Astrocyte (in vitro differentiated cells and primary cell): ENCODE results near the gene CCDC136. TPM values are rescaled to one million over a fixed set of nuclear protein-coding genes. Genes with fewer than 3 reads are reported as not detected.

Experiments
- DNase-seq: peaks from one replicate; pipeline ENCODE4 v3.0.0-alpha.2; 2010; ENCODE audit warnings: low read depth
- FAIRE-seq: peaks from 2 replicates; lab custom pipeline; 2011; peaks lifted over from hg19 to GRCh38; lab: Jason Lieb, UNC
- H2AFZ ChIP-seq: 2 replicates; pipeline ENCODE4 v1.6.0; 2012; ENCODE audit warnings: low read depth, low read length, inconsistent platforms
- H3K27ac ChIP-seq: 2 replicates; pipeline ENCODE4 v1.5.1; 2011; ENCODE audit warnings: low read depth, low read length, inconsistent platforms
- H3K27me3 ChIP-seq: 2 replicates; pipeline ENCODE4 v1.6.0; 2011; ENCODE audit warnings: low read length, inconsistent platforms; ENCODE audit not compliant: insufficient read depth
- H3K36me3 ChIP-seq: 2 replicates; pipeline ENCODE4 v1.5.1; 2011; ENCODE audit warnings: low read length, inconsistent platforms; ENCODE audit not compliant: insufficient read depth
- H3K4me1 ChIP-seq: 2 replicates; pipeline ENCODE4 v1.5.1; 2011; ENCODE audit warnings: low read length, inconsistent platforms; ENCODE audit not compliant: insufficient read depth
- H3K4me2 ChIP-seq: 2 replicates; pipeline ENCODE4 v1.6.0; 2012; ENCODE audit warnings: low read length, inconsistent platforms
- H3K4me3 ChIP-seq: 2 replicates; pipeline ENCODE4 v1.5.1; 2011; ENCODE audit warnings: low read depth, mild to moderate bottlenecking, low read length, inconsistent platforms; ENCODE audit not compliant: insufficient read depth
- H3K79me2 ChIP-seq: 2 replicates; pipeline ENCODE4 v1.6.0; 2012; ENCODE audit warnings: mild to moderate bottlenecking, low read length, inconsistent platforms; ENCODE audit not compliant: insufficient read depth
- H3K9ac ChIP-seq: 2 replicates; pipeline ENCODE4 v1.6.0; 2012; ENCODE audit warnings: mild to moderate bottlenecking, low read length, inconsistent platforms
- H3K9me3 ChIP-seq: 2 replicates; pipeline ENCODE4 v1.5.1; 2012; ENCODE audit warnings: low read depth, mild to moderate bottlenecking, low read length, inconsistent platforms; ENCODE audit not compliant: insufficient read depth
- H4K20me1 ChIP-seq: 2 replicates; pipeline ENCODE4 v1.6.0; 2012; ENCODE audit warnings: low read length, inconsistent platforms; ENCODE audit not compliant: insufficient read depth
- H3K27ac Mint-ChIP-seq: one replicate; pipeline ENCODE4 v1.8.0; 2021; ENCODE audit warnings: mild to moderate bottlenecking, mixed read lengths; ENCODE audit not compliant: unreplicated experiment
- H3K27me3 Mint-ChIP-seq: one replicate; pipeline ENCODE4 v1.8.0; 2021; ENCODE audit warnings: low read depth, mixed read lengths; ENCODE audit not compliant: unreplicated experiment
- H3K36me3 Mint-ChIP-seq: one replicate; pipeline ENCODE4 v1.8.0; 2021; ENCODE audit warnings: low read depth, mixed read lengths; ENCODE audit not compliant: unreplicated experiment
- H3K4me1 Mint-ChIP-seq: one replicate; pipeline ENCODE4 v1.8.0; 2021; ENCODE audit warnings: low read depth, mixed read lengths; ENCODE audit not compliant: unreplicated experiment
- H3K4me3 Mint-ChIP-seq: one replicate; pipeline ENCODE4 v1.8.0; 2021; ENCODE audit warnings: mild to moderate bottlenecking, moderate library complexity, mixed read lengths; ENCODE audit not compliant: unreplicated experiment
- H3K9me3 Mint-ChIP-seq: one replicate; pipeline ENCODE4 v1.8.0; 2021; ENCODE audit warnings: mild to moderate bottlenecking, mixed read lengths; ENCODE audit not compliant: unreplicated experiment
- EZH2 ChIP-seq: IDR thresholded peaks from 2 replicates; pipeline ENCODE4 v1.6.1; 2012; ENCODE audit warnings: mild to moderate bottlenecking, low read length, inconsistent platforms; ENCODE audit not compliant: insufficient read depth
- total RNA-seq: library from RNA; stranded (reverse); gene quantifications from 2 replicates; pipeline ENCODE4 v1.2.1, GENCODE V29; 2021
- TF ChIP-seq, protein P1 (sequence below): IDR thresholded peaks from 2 replicates; pipeline ENCODE4 v1.5.1; 2011; ENCODE audit warnings: low read depth, mild to moderate bottlenecking, inconsistent platforms, low read length, moderate library complexity; ENCODE audit not compliant: insufficient read depth

The CCDC136 gene
- total RNA-seq, 1 donor from 2014 or later, result 14.9 TPM

DNA sequence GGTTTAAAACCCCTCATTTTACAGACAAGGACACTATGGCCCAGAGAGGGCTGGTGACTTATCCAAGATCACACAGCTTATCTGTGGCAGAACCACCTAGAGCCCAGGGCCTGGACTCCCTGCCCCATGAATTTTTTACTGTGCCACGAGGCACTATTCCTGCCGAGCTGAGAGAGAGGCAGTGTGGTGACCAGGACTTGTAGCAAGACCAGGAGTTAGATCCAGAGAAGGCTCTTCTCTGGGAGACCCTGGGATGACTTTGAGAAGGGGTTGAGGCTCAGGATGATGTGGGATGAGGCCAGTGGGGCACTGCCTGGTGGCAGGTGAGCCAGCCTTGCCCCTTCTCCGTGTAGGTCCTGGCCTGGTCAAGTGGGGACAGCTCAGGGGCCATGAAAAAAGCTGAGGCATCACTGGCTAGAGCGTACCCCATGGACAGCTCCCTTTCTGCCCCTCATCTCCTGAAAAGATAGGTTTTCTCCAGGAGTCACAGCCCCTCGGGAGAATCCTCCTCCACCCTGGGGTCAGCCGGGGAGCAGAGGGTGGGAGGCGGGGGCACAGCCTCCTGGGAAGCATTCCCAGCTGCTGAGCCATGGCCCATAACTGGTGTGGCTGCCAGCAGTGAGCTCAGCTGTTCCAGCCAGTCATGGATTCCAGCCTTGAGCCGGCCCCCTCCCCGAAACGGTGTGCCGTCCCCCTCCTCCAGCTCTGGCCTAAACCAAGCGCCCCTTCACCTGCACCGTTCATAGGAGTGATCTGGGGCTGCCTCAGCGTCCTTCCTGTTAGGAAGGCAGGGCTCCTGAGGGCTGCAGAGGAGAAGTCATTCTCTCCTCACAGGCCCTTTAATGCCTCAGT lies 44.2 kb downstream of the CCDC136 start:
- no peaks in the 10 kb centered on the region for H3K9me3 Mint-ChIP-seq
- H3K27ac Mint-ChIP-seq, result peak overlapping the region; percentile 58

GRCh38 chr7:128836729-128837348 lies 45.1 kb downstream of the CCDC136 start:
- no peaks in the 10 kb centered on the region for H3K9me3 Mint-ChIP-seq
- DNase-seq (no peak), FAIRE-seq (no peak)
- Histone ChIP-seq H3K27ac (peak overlapping the region; percentile 73), H4K20me1 (peaks cover 96% of the 10 kb centered on the region), H3K4me3 (no peak overlapping the region), H3K9me3 (no peaks in the 10 kb centered on the region), H3K79me2 (peaks cover 81% of the 10 kb centered on the region), H3K9ac (peak overlapping the region; percentile 73), H3K4me2 (peak overlapping the region; percentile 65), H3K27me3 (no peaks in the 10 kb centered on the region), H3K4me1 (peaks cover 52% of the 10 kb centered on the region), H3K36me3 (peaks cover 46% of the 10 kb centered on the region), H2AFZ (no peak overlapping the region)
- TF ChIP-seq, protein P1, sequence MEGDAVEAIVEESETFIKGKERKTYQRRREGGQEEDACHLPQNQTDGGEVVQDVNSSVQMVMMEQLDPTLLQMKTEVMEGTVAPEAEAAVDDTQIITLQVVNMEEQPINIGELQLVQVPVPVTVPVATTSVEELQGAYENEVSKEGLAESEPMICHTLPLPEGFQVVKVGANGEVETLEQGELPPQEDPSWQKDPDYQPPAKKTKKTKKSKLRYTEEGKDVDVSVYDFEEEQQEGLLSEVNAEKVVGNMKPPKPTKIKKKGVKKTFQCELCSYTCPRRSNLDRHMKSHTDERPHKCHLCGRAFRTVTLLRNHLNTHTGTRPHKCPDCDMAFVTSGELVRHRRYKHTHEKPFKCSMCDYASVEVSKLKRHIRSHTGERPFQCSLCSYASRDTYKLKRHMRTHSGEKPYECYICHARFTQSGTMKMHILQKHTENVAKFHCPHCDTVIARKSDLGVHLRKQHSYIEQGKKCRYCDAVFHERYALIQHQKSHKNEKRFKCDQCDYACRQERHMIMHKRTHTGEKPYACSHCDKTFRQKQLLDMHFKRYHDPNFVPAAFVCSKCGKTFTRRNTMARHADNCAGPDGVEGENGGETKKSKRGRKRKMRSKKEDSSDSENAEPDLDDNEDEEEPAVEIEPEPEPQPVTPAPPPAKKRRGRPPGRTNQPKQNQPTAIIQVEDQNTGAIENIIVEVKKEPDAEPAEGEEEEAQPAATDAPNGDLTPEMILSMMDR, result no peak
- no peak for TF ChIP-seq EZH2
- H3K27ac Mint-ChIP-seq, result peak overlapping the region; percentile 69
- no peaks in the 10 kb centered on the region for H3K27me3 Mint-ChIP-seq
- H3K4me1 Mint-ChIP-seq, result peaks cover 13% of the 10 kb centered on the region
- H3K4me3 Mint-ChIP-seq, result no peak overlapping the region
- peaks cover 20% of the 10 kb centered on the region for H3K36me3 Mint-ChIP-seq

More for the DNA sequence above, 44.2 kb downstream of the CCDC136 start:
- TF ChIP-seq, protein P1, result no peak
- TF ChIP-seq EZH2, result no peak
- H3K4me1 Mint-ChIP-seq, result peaks cover 13% of the 10 kb centered on the region
- Histone ChIP-seq H3K4me3 (no peak overlapping the region), H3K4me2 (peak overlapping the region; percentile 65), H3K36me3 (peaks cover 38% of the 10 kb centered on the region), H2AFZ (peak overlapping the region; percentile 31), H3K9me3 (no peaks in the 10 kb centered on the region), H3K27ac (peak overlapping the region; percentile 73), H4K20me1 (peaks cover 96% of the 10 kb centered on the region), H3K79me2 (peaks cover 90% of the 10 kb centered on the region), H3K9ac (peak overlapping the region; percentile 73), H3K4me1 (peaks cover 43% of the 10 kb centered on the region), H3K27me3 (no peaks in the 10 kb centered on the region)
- H3K4me3 Mint-ChIP-seq, result no peak overlapping the region
- FAIRE-seq (no peak), DNase-seq (peak; percentile 69)
- no peaks in the 10 kb centered on the region for H3K27me3 Mint-ChIP-seq
- H3K36me3 Mint-ChIP-seq, result peaks cover 16% of the 10 kb centered on the region
